Activated CD4-positive, alpha-beta T cell treated with anti-CD3 and anti-CD28 coated beads, Interleukin-2, amount 50 U/mL, for 24 hours (primary cell): ENCODE results near the gene MBOAT1.
"Not testable (repeated sequence)": the region's sequence is repeated elsewhere in the genome, so short reads cannot be mapped to it uniquely, and the experiment has no call there.

Experiments used
- DNase-seq, 2 donors: peaks; one replicate each; pipeline ENCODE4 v3.0.0-alpha.2; 2020; ENCODE audit warnings: low read depth in 1 of 2, low spot score in 1 of 2

The MBOAT1 gene

DNA sequence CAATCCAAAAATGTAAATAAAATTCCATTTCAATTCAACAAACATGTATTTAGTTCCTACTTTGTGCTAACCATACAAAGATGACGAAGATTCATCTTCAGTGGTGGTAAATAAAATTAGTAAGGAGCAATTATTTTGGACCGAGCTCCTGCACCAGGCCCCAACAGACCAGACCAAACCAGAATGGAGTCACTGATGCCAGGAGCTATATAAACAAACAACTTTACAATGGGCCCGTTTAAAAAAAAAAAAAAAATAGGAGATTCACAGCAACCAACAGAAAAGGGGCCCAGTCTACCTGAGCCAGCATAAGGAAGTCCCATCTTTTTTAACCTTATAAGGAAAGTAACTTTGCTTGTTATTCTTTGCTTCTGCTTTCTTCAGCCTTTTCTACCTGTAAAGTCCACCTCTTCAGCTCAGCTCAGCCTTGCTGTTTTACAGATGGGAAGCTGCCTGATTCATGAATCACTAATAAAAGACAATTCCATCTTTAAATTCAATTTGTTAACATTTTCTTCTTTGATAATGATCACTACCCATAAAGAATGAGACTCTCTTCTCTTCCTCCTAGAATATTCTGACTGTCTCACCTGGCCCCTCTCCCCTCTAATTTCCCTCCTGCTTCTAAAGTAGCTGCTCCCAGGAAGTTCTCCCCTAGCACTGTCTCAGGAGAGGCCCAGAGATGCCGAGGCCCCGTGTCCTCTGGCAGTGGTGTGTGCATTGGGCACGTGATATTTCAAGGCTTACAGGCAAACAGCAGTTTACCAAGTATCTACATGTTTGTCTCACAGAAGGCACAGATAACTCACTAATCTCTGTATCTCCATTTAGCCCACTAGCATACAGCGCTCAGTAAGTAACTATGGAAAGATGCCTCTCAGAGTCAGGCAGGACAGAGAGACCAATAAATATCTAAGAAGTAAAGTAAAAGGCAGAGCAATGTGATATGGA, 8.4 kb downstream of the MBOAT1 start:
- DNase-seq: no peak

- no peak for DNase-seq
These were observed 9.5 kb downstream of the MBOAT1 start for GRCh38 chr6:20202699-20203302.

DNA sequence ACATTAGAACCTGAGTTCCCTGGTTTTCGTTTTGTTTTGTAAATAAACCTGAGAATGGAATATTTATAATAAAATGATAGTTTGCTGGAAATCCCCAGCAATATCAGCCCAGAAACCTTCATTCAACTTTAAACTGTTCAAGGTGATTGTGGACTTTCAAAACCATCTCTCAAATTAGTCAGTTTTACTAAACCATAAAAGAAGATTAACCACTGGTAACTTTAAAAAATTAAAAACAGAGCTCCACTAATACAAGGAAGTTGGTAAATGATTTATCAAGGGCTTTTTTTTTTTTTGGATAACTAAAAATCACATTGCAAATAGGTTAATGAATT, 10.0 kb downstream of the MBOAT1 start:
- DNase-seq: no peak

- no peak for DNase-seq
These were observed 11.3 kb downstream of the MBOAT1 start for GRCh38 chr6:20200761-20201630.

DNA sequence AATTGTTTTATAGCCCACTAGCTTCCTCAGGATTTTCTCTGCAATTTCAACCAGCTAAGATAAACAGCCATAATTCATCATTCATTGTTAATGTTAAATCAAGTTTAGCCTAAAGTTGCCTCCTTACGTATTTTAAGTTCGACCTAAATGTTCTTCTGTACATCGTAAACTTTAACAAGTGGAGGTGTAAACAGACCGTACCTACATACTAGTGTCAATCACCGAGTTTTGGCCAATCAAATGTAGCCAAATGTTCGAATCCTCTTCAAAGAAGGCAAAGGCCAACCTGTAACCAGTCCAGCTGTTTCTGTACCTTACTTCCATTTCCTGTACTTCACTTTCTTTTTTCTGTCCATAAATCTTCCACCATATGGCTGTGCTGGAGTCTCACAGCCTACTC, 13.5 kb downstream of the MBOAT1 start:
- DNase-seq: no peak

GRCh38 chr6:20198156-20198774, 14.0 kb downstream of the MBOAT1 start:
- no peak for DNase-seq

DNA sequence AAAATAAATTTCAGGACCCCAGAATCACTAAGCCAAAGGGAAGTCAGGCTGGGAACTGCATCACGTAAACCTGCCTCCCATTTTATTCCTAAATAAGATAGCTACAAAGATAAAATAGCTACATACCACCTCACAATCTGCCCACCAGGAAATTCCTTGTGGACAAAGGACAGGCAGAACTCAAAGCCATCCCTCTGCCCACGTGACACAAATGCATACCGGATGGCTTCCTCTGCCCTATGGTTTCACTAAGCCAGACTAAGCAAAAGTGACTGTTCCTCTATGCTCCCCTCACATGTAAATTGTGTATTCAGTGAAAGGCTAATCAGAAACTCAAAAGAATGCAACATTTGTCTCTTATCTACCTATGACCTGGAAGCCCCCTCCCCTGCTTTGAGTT, 15.0 kb downstream of the MBOAT1 start:
- no peak for DNase-seq

- DNase-seq: no peak
These were observed 19.6 kb downstream of the MBOAT1 start for GRCh38 chr6:20192625-20193024.

DNA sequence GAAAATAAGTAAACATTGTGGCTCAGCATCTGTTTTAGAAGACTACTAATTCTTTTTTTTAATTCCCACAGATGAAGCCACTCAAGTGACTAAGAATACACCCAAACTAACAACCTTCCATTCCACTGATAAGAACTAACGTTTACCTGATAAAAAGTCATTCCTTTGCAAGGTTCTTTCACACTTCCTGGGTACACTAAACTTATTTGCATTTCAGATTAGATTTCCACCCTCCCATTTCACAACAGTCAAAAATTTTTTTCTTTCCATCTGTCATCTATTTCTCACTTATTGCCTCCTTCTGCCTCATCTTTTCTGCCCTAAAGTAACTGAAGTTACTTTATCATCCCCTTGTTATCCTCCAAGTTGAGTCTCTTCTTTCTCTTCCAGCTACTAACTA, 20.3 kb downstream of the MBOAT1 start:
- DNase-seq: no peak

DNA sequence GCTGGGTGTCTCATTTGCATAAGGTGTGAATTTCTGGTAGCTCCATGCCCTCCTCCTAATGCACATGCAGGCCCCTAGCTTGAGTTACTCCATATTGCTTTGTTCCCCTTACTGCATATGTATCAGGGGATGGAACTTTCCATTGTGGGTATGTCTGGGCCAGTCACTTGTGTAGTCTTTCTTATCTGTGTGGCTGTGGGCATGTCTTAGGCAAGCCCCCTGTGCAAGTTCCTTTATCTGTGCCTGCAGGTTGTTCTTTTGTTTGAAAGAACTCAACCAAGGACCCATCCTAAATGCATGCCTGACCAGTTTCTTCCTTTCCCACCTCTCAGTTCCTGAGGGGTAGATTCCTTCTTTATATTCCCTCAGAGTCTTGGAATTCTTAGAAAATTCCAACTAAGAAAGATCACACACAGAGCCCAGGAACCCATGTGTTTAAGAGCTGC, 23.6 kb downstream of the MBOAT1 start:
- no peak for DNase-seq

- no peak for DNase-seq
These were observed 25.3 kb downstream of the MBOAT1 start for GRCh38 chr6:20186981-20187380.

DNA sequence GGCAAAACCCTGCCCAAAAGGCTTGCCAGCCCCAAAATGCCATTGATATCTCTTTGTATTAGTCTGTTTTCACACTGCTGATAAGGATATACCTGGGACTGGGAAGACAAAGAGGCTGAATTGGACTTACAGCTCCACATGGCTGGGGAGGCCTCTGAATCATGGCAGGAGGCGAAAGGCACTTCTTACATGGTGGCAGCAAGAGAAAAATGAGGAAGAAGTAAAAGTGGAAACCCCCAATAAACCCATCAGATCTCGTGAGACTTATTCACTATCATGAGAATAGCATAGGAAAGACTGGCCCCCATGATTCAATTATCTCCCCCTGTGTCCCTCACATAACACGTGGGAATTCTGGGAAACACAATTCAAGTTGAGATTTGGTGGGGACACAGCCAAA, 28.6 kb downstream of the MBOAT1 start:
- DNase-seq: no peak

GRCh38 chr6:20182926-20183521, 29.2 kb downstream of the MBOAT1 start:
- DNase-seq: no peak

- no peak for DNase-seq
These were observed 30.2 kb downstream of the MBOAT1 start for GRCh38 chr6:20182069-20182468.

- no peak for DNase-seq
These were observed 31.3 kb downstream of the MBOAT1 start for GRCh38 chr6:20180935-20181334.

- not testable (repeated sequence) for DNase-seq
These were observed 32.8 kb downstream of the MBOAT1 start for GRCh38 chr6:20179287-20180045.

DNA sequence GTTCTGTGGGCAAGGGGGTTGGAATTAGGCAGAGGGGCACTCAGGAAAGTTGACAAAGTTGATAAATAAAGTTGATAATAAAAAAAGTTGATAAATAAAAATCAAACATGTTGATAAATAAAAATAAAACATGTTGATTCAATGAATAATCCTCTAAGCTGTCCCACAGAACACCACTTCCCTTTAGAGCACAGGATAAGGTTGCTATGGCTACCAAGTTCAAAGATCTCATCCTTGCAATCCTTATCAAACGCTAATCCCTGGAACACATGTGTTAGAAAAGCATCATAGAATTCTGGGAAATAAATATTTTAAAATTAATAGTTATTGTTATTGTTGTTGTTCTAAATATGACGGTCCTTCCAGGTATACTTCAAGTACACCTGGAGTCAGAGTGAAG, 33.9 kb downstream of the MBOAT1 start:
- no peak for DNase-seq

DNA sequence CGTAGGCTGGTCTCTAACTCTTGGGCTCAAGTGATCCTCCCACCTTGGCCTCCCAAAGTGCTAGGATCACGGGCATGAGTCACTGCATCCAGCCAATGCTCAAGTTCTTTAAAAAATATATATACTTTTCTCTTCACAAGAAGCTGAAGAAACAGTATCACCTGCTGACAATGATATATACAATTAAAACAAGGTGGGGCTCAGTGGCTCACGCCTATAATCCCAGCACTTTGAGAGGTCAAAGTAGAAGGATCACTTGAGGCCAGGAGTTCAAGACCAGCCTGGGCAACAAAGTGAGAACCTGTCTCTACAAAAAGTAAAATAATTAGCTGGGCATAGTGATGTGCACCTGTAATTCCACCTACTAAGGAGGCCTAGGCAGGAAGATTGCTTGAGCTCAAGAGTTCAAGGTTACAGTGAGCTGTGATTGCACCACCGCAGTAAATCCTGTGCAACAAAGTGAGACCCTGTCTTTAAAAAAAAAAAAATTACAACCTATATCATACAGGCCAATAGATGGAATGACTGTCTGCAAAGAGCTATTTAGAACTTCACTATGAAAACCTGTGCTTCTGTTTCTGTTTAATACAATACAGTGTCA, 36.4 kb downstream of the MBOAT1 start:
- no peak for DNase-seq
